GM18508 (cell line): ENCODE data around the gene RABEP2.
"Not testable (repeated sequence)": the region's sequence is repeated elsewhere in the genome, so short reads cannot be mapped to it uniquely, and the experiment has no call there.

Source experiments
- ATAC-seq: cut with Tn5 transposase; IDR thresholded peaks from one replicate; pipeline ENCODE4 v1.9.1; 2021; ENCODE audit warnings: moderate number of reproducible peaks; ENCODE audit not compliant: insufficient read depth, unreplicated experiment

RABEP2 gene

DNA sequence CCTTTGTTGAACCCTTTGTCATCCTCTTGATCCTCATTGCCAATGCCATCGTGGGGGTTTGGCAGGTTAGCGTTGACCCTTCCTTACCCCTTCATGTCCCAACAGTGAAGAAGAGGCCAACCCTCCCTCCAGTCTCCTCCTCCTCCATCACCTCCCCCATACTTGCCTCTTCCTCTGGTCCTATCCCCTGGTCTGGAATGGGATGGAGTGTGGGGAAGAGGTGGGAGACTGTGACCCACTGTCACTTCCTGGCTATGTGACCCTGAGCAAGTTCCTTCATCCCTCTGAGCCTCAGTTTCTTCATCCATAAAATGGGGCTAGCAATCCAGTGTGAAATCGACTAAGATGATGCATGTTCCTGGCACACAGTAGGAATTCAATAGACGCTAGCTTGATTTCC, 44.1 kb downstream of the RABEP2 start:
- no peak for ATAC-seq

GRCh38 chr16:28880589-28880915, 44.5 kb downstream of the RABEP2 start:
- ATAC-seq, result no peak

DNA sequence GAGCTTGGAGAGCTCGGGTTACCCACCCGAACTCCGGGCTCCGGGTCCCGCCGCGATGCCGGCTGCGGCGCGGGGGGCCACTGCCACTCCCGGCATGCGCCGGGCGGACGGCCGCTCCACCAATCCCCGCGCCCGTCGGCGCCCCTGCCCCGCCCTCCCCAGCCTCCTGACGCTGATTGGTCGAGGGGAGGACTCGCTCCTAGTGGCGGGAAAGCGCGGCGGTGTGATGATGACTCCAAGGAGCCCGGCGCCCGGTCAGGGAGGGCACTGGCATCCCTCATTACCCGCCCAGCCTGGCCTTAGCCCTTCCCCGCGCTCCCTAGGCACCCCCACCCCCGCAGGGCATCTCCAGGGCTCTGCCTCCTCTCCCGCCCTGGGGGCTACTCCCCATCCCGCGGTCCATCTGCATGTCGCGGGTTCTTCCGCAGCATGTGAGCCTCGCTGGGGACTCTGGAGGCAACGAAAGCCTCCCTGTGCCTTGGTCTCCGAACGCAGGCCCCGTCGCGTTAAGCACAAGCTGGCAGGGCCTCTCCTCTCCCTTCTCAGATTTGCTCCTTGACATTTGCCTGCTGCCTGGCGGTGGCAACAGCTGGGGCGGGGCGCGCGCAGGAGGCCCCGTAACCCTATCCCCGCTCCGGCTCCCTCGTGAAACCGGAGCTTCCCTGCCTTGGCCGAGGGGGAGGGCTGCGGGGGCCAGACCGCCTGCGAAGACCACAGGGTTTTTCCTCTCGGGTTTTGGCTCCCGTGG, 45.0 kb downstream of the RABEP2 start:
- ATAC-seq, result no peak

DNA sequence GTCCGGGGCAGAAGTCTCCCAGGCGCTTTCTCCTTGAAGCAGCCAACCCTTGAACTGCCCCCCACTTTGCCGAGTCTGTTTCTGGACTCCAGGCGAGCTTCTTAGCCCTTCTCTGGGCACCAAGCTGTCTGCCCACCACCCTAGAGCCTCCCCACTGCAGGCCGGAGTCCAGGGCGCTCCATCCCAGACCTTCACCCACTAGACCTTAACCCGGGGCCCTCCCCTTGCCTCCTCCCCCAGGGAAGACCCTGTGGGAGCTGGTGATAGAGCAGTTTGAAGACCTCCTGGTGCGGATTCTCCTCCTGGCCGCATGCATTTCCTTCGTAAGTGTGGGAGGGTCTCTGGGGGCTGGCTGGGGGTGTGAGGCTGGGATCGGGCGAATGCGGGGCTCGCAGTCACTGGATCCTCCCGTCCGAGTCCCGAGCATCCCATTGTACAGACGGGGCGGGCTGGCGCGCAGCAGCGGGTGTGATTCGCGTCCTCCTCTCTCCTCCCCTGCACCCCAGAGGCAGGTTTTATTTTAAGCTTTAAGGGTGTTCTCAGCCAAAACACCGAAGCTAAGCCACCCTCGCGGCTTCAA, 45.7 kb downstream of the RABEP2 start:
- no peak for ATAC-seq

- ATAC-seq, result no peak
Observed at GRCh38 chr16:28878083-28878926, 46.7 kb downstream of the RABEP2 start, which contains the start of gene ATP2A1. Gene ATP2A1 (plus strand): TSS chr16:28878488. CDS start chr16:28878672, 184 bp downstream.

DNA sequence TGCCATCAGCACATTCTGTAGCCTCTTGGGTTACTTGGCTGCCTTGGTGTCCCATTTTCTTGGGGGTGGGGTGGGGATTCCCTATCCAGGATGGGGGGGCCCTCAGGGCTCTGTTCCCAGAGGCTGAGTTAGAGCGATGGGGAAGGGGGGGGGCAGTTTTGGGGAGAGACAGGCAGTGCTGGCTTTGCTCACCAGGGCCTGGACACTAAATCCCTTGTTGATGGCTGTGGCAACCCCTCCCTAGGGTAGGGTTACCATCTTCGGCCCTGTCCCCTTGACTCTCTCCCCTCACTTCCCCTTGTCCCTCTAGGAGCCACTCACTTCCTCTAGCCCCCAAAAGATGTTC, 47.4 kb downstream of the RABEP2 start:
- no peak for ATAC-seq

DNA sequence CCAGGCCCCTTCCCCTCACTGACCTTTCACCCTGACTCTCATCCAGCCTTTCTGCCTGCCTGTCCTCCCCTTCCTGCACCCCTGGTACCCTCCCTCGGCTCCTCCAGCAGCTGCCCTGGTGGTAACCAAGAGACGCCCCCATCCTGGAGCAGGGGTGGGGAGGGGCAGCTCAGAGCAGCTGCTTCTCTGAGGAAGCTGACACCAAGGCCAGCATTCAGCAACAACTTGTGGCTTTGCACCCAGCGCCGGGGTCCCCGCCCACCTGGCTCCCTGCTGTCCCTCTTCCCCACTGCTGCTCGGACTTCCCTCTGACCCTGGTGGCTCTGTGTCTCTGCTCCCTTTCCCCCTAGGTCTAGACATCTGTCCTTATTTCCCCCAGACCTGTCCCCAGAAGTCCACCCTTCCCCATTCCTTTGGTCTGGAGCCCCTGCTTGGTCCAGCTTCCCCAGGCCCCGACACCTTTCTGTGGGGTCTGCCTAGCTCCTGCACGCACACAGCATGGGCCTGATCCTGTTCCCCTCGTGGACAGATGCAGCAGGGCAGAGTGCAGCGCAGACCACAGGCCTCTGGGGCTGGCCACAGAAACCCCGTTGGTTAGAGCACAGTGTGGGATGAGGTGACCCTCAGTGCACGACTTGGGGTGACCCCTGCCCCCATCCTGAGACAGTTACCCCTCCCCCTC, 47.9 kb downstream of the RABEP2 start:
- ATAC-seq, result no peak

DNA sequence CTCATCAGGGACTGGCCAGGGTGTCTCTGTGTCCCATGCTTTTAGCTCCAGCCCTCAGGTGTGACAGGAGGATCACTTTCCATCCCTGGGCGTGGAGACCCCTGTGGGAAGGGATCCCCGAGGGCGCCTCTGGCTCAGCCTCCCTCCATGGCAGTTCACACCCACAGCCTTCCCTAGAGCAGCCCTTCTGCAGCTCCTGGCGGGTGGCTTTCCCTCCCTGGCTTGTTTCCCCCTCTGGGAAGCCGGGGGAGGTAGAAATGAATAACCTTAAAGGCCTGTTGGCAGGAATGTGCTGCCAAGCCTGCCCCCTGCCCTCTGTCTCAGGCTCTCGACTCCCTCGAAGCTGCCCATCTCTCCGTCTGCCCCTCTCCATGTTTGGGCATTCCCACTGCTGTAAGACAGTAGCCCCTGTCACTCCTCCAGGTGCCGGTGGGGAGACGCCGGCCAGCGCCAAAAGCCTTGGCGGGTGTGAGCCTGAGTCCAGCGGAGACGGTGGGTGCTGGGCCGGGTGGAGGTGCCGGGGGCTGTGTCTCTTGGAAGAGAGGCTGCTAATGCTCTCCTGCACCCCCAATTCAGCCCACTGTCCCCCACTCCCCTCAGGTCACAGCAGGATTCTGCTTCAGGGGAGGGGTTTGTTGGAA, 48.9 kb downstream of the RABEP2 start:
- ATAC-seq, result no peak

- ATAC-seq, result no peak
Observed at GRCh38 chr16:28875134-28876018, 49.7 kb downstream of the RABEP2 start.

DNA sequence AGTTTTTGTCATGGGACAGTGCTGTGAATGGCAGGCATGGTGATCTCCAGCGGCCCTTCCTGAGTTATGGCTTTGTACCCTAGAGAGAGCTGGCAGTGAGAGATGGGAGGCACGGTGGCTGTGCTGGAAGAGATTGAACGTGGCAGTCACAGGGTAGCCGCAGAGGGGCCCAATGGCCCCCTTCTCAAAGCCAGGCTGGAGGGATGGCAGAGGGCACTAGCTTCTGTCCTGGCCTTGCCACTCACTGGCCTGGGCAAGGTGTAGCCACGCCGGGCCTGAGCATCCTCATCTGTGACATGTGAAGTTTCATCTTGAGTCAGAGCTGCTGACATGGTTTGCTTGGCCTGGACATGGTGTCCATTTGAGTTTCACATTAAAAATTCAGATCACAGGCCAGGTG, 50.6 kb downstream of the RABEP2 start:
- ATAC-seq, result no peak

DNA sequence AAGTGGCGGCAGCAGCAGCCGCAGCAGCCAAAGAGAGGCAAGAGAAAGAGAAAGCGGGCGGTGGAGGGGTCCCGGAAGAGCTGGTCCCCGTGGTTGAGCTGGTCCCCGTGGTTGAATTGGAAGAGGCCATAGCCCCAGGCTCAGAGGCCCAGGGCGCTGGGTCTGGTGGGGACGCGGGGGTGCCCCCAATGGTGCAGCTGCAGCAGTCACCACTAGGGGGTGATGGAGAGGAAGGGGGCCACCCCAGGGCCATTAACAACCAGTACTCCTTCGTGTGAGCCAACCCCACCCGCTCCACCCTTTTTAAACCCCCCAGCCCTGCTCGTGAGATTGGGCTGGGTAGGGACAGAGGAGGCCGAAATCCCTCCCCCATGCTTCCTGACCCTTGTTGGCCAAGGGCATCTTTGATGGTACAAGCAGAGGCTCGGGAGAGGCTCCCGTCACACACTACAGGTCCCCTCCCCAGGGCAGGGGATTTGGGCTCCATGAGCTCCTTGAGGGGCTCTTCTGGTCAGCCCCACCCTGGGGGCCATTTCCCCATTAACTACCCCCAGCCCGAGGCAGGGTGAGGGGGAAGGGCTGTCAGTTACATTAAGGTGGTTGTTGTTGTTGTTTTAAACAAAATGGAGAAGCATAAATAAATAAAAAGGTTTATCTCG, 51.4 kb downstream of the RABEP2 start:
- no peak for ATAC-seq

GRCh38 chr16:28872952-28873351, 52.1 kb downstream of the RABEP2 start:
- no peak for ATAC-seq

GRCh38 chr16:28869201-28869600, 55.8 kb downstream of the RABEP2 start:
- ATAC-seq, result no peak

DNA sequence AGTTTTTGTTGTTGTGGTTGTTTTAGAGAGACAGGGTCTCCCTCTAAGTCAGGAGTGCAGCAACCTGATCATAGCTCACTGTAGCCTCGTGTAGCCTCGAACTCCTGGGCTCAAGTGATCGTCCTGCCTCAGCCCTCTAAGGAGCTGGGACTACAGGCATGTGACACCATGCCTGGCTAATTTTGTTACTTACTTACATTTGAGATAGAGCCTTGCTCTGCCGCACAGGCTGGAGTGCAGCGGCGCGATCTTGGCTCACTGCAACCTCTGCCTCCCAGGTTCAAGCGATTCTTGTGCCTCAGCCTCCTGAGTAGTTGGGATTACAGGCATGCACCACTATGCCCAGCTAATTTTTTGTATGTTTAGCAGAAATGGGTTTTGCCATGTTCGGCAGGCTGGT, 57.4 kb downstream of the RABEP2 start:
- ATAC-seq, result not testable (repeated sequence)

- ATAC-seq, result no peak
Observed at GRCh38 chr16:28867241-28867640, 57.8 kb downstream of the RABEP2 start.

- ATAC-seq, result no peak
Observed at GRCh38 chr16:28866454-28866804, 58.6 kb downstream of the RABEP2 start.

GRCh38 chr16:28865722-28866453, 59.1 kb downstream of the RABEP2 start:
- ATAC-seq, result no peak

DNA sequence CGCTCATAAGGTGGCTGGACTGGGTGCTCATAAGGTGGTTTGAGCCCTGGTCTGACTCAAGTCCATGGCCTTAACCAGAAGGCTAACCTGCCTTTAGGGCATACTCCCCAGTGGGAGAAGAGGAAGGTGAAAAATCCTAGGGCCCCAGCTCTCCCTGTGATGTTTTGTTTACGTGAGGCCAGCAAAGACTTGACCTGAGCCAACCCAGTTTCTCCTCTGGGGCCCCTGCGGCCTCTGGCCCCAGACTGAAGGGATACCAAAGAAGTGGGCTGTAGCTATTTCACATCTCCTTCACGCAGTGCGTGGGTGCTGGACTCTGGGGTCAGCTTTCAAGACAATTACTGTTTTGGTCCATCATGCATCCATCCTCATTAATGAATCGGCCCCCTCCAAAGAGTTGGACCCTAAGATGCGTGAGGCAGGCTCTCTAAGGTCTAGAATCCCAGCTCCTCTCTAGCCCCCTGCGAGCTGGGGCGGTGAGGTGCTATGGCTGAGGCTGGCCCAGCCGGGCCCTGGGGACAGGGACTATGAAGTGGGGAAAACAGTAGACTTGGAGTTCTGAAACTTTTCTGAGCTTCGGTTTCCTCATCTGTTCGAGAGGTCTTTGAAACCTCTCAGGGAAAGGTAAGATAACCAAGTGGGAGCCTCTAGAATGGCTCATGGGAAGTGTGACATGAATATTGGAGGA, 59.9 kb downstream of the RABEP2 start:
- ATAC-seq, result no peak
